ENCODE data around the gene DEFB132.
A peak's percentile ranks its signal among the peaks of the same experiment; 100 is the strongest.

Gene DEFB132

GRCh38 chr20:298776-299391 is 41.4 kb downstream of the DEFB132 start:
- H4K20me1 ChIP-seq (ENCODE audit: insufficient read depth, low read length), result peaks cover 4% of the 10 kb centered on the region
- no peak overlapping the region for H2AFZ ChIP-seq (ENCODE audit: low read length)
- peak overlapping the region; percentile 76; the same call in 1 of the 2 replicates for H3K27ac ChIP-seq (ENCODE audit: low read length)

DNA sequence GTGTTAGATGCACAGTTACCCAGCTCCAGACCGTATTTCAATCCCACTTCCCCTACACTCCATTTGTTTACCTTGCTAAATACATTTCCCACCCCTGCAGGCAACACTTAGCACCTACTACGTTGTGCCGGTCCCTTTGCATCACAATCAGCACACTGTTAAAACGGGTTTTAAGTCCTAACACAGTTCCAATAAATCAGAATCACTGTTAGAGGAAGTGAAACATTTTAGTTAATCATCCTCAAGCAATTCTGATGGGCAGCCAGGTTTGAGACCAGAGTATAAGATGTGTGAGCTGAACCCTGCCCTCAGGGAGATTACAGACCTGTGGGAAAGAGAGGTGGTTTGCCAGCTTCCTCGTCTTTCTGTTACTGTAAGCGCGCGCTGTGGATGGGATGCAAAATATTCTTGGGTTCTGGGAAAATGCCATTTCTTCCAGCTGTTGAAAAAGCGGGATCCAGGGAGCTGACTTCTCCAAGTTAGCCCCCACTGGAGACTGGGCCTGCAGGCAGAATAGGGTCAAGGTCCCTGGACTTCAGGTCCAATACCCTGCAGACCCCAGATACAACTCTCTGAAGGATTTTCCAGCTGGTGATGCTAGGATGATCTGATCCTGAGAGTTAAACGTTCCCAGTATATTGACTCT is 42.9 kb downstream of the DEFB132 start:
- DNase-seq, result no peak
- H3K79me2 ChIP-seq (ENCODE audit: low read length), result peaks cover 40% of the 10 kb centered on the region

More at GRCh38 chr20:298776-299391, 41.4 kb downstream of the DEFB132 start:
- H3K4me3 ChIP-seq (ENCODE audit: low read length), result peak overlapping the region; percentile 89
- no peak for DNase-seq
- H3K4me1 ChIP-seq (ENCODE audit: low read length), result peaks cover 36% of the 10 kb centered on the region
- peaks cover 13% of the 10 kb centered on the region for H3F3A ChIP-seq (ENCODE audit: insufficient read depth, low read length)
- no peaks in the 10 kb centered on the region for H3K36me3 ChIP-seq (replicated peaks; ENCODE audit: insufficient read depth, low read length)
- H3K9me3 ChIP-seq (replicated peaks; ENCODE audit: insufficient read depth, low read length), result no peaks in the 10 kb centered on the region
- H3K4me2 ChIP-seq (ENCODE audit: low read depth, low read length), result peak overlapping the region; percentile 89
- peak overlapping the region; percentile 91; the same call in 1 of the 2 replicates for H3K9ac ChIP-seq (ENCODE audit: low read length)
- no peaks in the 10 kb centered on the region for H3K27me3 ChIP-seq (replicated peaks; ENCODE audit: insufficient read depth, low read length)
- no peaks in the 10 kb centered on the region for H3K9me2 ChIP-seq (replicated peaks; ENCODE audit: insufficient read depth, low read length)
- TF ChIP-seq EZH2 (optimal IDR thresholded peaks at IDR 0.05; ENCODE audit: low read depth, low read length) (no peak), EZH2phosphoT487 (IDR thresholded peaks at IDR 0.05; ENCODE audit: low read length) (no peak)
- TF ChIP-seq, protein P1, sequence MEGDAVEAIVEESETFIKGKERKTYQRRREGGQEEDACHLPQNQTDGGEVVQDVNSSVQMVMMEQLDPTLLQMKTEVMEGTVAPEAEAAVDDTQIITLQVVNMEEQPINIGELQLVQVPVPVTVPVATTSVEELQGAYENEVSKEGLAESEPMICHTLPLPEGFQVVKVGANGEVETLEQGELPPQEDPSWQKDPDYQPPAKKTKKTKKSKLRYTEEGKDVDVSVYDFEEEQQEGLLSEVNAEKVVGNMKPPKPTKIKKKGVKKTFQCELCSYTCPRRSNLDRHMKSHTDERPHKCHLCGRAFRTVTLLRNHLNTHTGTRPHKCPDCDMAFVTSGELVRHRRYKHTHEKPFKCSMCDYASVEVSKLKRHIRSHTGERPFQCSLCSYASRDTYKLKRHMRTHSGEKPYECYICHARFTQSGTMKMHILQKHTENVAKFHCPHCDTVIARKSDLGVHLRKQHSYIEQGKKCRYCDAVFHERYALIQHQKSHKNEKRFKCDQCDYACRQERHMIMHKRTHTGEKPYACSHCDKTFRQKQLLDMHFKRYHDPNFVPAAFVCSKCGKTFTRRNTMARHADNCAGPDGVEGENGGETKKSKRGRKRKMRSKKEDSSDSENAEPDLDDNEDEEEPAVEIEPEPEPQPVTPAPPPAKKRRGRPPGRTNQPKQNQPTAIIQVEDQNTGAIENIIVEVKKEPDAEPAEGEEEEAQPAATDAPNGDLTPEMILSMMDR (IDR thresholded peaks at IDR 0.05; ENCODE audit: low read length), result no peak
- peaks cover 40% of the 10 kb centered on the region for H3K79me2 ChIP-seq (ENCODE audit: low read length)

GRCh38 chr20:301886-302848 is 44.6 kb downstream of the DEFB132 start:
- DNase-seq, result no peak
- H3K36me3 ChIP-seq (replicated peaks; ENCODE audit: insufficient read depth, low read length), result no peaks in the 10 kb centered on the region
- H3K9me2 ChIP-seq (replicated peaks; ENCODE audit: insufficient read depth, low read length), result no peaks in the 10 kb centered on the region
- H3K4me3 ChIP-seq (ENCODE audit: low read length), result no peak overlapping the region
- peaks cover 33% of the 10 kb centered on the region for H3K79me2 ChIP-seq (ENCODE audit: low read length)
- H3K27me3 ChIP-seq (replicated peaks; ENCODE audit: insufficient read depth, low read length), result no peaks in the 10 kb centered on the region
- H3F3A ChIP-seq (ENCODE audit: insufficient read depth, low read length), result peaks cover 7% of the 10 kb centered on the region
- peaks cover 4% of the 10 kb centered on the region for H4K20me1 ChIP-seq (ENCODE audit: insufficient read depth, low read length)
- H3K4me1 ChIP-seq (ENCODE audit: low read length), result peaks cover 32% of the 10 kb centered on the region
- no peaks in the 10 kb centered on the region for H3K9me3 ChIP-seq (replicated peaks; ENCODE audit: insufficient read depth, low read length)
- TF ChIP-seq, protein P1 (IDR thresholded peaks at IDR 0.05; ENCODE audit: low read length), result no peak
- TF ChIP-seq EZH2 (optimal IDR thresholded peaks at IDR 0.05; ENCODE audit: low read depth, low read length), result no peak
- no peak overlapping the region for H3K9ac ChIP-seq (ENCODE audit: low read length)
- H3K27ac ChIP-seq (ENCODE audit: low read length), result no peak overlapping the region
- no peak overlapping the region for H2AFZ ChIP-seq (ENCODE audit: low read length)
- H3K4me2 ChIP-seq (ENCODE audit: low read depth, low read length), result no peak overlapping the region

More for the DNA sequence above, 42.9 kb downstream of the DEFB132 start:
- H3F3A ChIP-seq (ENCODE audit: insufficient read depth, low read length), result peaks cover 13% of the 10 kb centered on the region
- H3K9me2 ChIP-seq (replicated peaks; ENCODE audit: insufficient read depth, low read length), result no peaks in the 10 kb centered on the region
- peak overlapping the region; percentile 89; the same call in 1 of the 2 replicates for H3K4me2 ChIP-seq (ENCODE audit: low read depth, low read length)
- H3K9ac ChIP-seq (ENCODE audit: low read length), result no peak overlapping the region
- H3K36me3 ChIP-seq (replicated peaks; ENCODE audit: insufficient read depth, low read length), result no peaks in the 10 kb centered on the region
- H4K20me1 ChIP-seq (ENCODE audit: insufficient read depth, low read length), result peaks cover 4% of the 10 kb centered on the region
- no peak overlapping the region for H3K27ac ChIP-seq (ENCODE audit: low read length)
- TF ChIP-seq, protein P1 (IDR thresholded peaks at IDR 0.05; ENCODE audit: low read length), result no peak
- TF ChIP-seq EZH2 (optimal IDR thresholded peaks at IDR 0.05; ENCODE audit: low read depth, low read length) (no peak), EZH2phosphoT487 (IDR thresholded peaks at IDR 0.05; ENCODE audit: low read length) (no peak)
- no peak overlapping the region for H2AFZ ChIP-seq (ENCODE audit: low read length)
- H3K4me3 ChIP-seq (ENCODE audit: low read length), result no peak overlapping the region
- H3K4me1 ChIP-seq (ENCODE audit: low read length), result peaks cover 36% of the 10 kb centered on the region
- no peaks in the 10 kb centered on the region for H3K27me3 ChIP-seq (replicated peaks; ENCODE audit: insufficient read depth, low read length)
- H3K9me3 ChIP-seq (replicated peaks; ENCODE audit: insufficient read depth, low read length), result no peaks in the 10 kb centered on the region
